Esophagus muscularis mucosa (tissue), 4 donors: Measurements from ENCODE around the gene CHST15.

Experiments used
- EP300 ChIP-seq: sonication (generic); formaldehyde crosslinking; IDR thresholded peaks from one replicate; pipeline ENCODE4 v1.6.1; 2017; ENCODE audit warnings: antibody characterized with exemption
- POLR2A ChIP-seq: fragments of 450-650 bp; IDR thresholded peaks from one replicate; pipeline ENCODE4 v1.6.1; 2017; ENCODE audit warnings: antibody characterized with exemption, moderate library complexity, mild to moderate bottlenecking, low read depth
- TF ChIP-seq, protein P1 (sequence below), 3 experiments: fragments of 200-600 bp in 2 of 3; fragments of 450-650 bp in 1 of 3; sonication (generic) in 2 of 3; IDR thresholded peaks; one replicate each; pipeline ENCODE4 v1.5.1; 2017 to 2019; ENCODE audit warnings: antibody characterized with exemption in 3 of 3, mild to moderate bottlenecking in 2 of 3, moderate library complexity in 1 of 3

DNA sequence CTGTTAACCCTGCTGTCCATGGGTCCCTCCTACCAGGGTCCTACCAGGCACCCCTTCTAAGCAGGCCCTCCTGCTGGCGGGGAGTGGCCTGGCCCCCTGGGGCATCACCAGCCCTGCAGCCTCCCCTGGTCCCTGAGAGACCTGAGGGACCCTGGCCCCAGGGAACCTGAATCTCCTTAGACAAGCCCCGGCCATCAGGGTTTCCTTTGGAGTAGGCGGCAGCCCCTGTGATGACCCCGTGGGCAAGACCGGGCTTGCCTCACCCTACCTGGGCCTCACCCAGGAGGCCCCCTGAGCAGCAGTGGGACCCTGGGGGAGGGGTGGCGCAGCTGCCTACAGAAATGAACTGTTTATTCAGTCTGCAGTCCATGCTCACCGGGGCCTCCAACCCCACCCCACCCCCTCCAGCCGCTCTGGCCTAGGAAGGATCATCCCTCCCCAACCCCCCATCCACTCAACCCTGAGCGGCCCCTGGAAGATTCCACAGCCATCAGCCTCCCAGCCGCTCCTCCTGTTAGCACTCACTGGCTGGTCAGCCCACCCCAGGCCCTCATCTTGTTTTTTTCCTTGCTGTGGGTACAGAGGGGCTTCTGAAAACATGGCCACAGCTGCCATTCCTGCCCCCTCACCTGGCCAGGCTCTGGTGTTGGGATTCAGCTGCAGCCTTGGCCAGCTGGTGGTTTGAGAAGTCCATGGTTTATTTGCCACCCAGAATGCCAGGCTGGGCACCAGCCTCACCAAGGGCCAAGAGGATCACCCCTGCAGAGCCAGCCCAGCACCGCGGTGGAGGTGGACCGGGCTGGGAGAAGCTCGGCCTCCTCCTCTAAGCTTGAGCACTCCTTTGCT lies 34.8 kb upstream of the CHST15 start:
- TF ChIP-seq, protein P1, sequence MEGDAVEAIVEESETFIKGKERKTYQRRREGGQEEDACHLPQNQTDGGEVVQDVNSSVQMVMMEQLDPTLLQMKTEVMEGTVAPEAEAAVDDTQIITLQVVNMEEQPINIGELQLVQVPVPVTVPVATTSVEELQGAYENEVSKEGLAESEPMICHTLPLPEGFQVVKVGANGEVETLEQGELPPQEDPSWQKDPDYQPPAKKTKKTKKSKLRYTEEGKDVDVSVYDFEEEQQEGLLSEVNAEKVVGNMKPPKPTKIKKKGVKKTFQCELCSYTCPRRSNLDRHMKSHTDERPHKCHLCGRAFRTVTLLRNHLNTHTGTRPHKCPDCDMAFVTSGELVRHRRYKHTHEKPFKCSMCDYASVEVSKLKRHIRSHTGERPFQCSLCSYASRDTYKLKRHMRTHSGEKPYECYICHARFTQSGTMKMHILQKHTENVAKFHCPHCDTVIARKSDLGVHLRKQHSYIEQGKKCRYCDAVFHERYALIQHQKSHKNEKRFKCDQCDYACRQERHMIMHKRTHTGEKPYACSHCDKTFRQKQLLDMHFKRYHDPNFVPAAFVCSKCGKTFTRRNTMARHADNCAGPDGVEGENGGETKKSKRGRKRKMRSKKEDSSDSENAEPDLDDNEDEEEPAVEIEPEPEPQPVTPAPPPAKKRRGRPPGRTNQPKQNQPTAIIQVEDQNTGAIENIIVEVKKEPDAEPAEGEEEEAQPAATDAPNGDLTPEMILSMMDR (IDR thresholded peaks at IDR 0.05), result no peak
- TF ChIP-seq POLR2A (no peak), EP300 (no peak)
